Measurements from ENCODE around the gene FAM168A. TPM values are rescaled to one million over a fixed set of nuclear protein-coding genes. Genes with fewer than 3 reads are reported as not detected.

FAM168A gene
- total RNA-seq, 1 donor from 2014 or later = 14.2 TPM

- Histone ChIP-seq H3K27me3 (ENCODE audit: control insufficient read depth, insufficient read depth, low read length) (no peaks in the 10 kb centered on the region), H3K4me3 (ENCODE audit: low read depth, low read length) (no peak overlapping the region), H3K36me3 (ENCODE audit: control insufficient read depth, insufficient read depth, low read length) (peaks cover 2% of the 10 kb centered on the region)
- no peak for DNase-seq (ENCODE audit: low read depth)
- TF ChIP-seq CTCF (IDR thresholded peaks at IDR 0.05; ENCODE audit: insufficient read depth, low read length, poor library complexity, severe bottlenecking) = no peak
Observed at GRCh38 chr11:73388265-73389133, 209.4 kb downstream of the FAM168A start.

- no peak overlapping the region for H3K4me3 ChIP-seq (ENCODE audit: low read depth, low read length)
- H3K27me3 ChIP-seq (ENCODE audit: control insufficient read depth, insufficient read depth, low read length) = no peaks in the 10 kb centered on the region
- no peak for DNase-seq (ENCODE audit: low read depth)
- TF ChIP-seq CTCF (IDR thresholded peaks at IDR 0.05; ENCODE audit: insufficient read depth, low read length, poor library complexity, severe bottlenecking) = no peak
- peaks cover 2% of the 10 kb centered on the region for H3K36me3 ChIP-seq (ENCODE audit: control insufficient read depth, insufficient read depth, low read length)
Observed at GRCh38 chr11:73387594-73388264, 210.2 kb downstream of the FAM168A start.

GRCh38 chr11:73386546-73386945 is 211.4 kb downstream of the FAM168A start:
- DNase-seq (ENCODE audit: low read depth) = no peak
- Histone ChIP-seq H3K27me3 (ENCODE audit: control insufficient read depth, insufficient read depth, low read length) (no peaks in the 10 kb centered on the region), H3K36me3 (ENCODE audit: control insufficient read depth, insufficient read depth, low read length) (no peaks in the 10 kb centered on the region), H3K4me3 (ENCODE audit: low read depth, low read length) (no peak overlapping the region)
- TF ChIP-seq CTCF (IDR thresholded peaks at IDR 0.05; ENCODE audit: insufficient read depth, low read length, poor library complexity, severe bottlenecking) = no peak

- Histone ChIP-seq H3K4me3 (ENCODE audit: low read depth, low read length) (no peak overlapping the region), H3K36me3 (ENCODE audit: control insufficient read depth, insufficient read depth, low read length) (no peaks in the 10 kb centered on the region), H3K27me3 (ENCODE audit: control insufficient read depth, insufficient read depth, low read length) (no peaks in the 10 kb centered on the region)
- TF ChIP-seq CTCF (IDR thresholded peaks at IDR 0.05; ENCODE audit: insufficient read depth, low read length, poor library complexity, severe bottlenecking) = no peak
- no peak for DNase-seq (ENCODE audit: low read depth)
Observed at GRCh38 chr11:73386016-73386415, 211.9 kb downstream of the FAM168A start.

GRCh38 chr11:73384872-73385689 is 212.8 kb downstream of the FAM168A start:
- no peak for TF ChIP-seq CTCF (IDR thresholded peaks at IDR 0.05; ENCODE audit: insufficient read depth, low read length, poor library complexity, severe bottlenecking)
- DNase-seq (ENCODE audit: low read depth) = no peak
- no peaks in the 10 kb centered on the region for H3K36me3 ChIP-seq (ENCODE audit: control insufficient read depth, insufficient read depth, low read length)
- no peak overlapping the region for H3K4me3 ChIP-seq (ENCODE audit: low read depth, low read length)
- no peaks in the 10 kb centered on the region for H3K27me3 ChIP-seq (ENCODE audit: control insufficient read depth, insufficient read depth, low read length)
